ENCODE measurements around the gene CAB39L.
"Not testable (repeated sequence)": the region's sequence is repeated elsewhere in the genome, so short reads cannot be mapped to it uniquely, and the experiment has no call there.

CAB39L gene

GRCh38 chr13:49305792-49306425, 138.0 kb downstream of the CAB39L start:
- no peak for DNase-seq

GRCh38 chr13:49304763-49305700, 138.8 kb downstream of the CAB39L start:
- no peak for DNase-seq

GRCh38 chr13:49304356-49304755, 139.5 kb downstream of the CAB39L start:
- DNase-seq = no peak

- no peak for DNase-seq
Measured at GRCh38 chr13:49303533-49304252, 140.2 kb downstream of the CAB39L start.

DNA sequence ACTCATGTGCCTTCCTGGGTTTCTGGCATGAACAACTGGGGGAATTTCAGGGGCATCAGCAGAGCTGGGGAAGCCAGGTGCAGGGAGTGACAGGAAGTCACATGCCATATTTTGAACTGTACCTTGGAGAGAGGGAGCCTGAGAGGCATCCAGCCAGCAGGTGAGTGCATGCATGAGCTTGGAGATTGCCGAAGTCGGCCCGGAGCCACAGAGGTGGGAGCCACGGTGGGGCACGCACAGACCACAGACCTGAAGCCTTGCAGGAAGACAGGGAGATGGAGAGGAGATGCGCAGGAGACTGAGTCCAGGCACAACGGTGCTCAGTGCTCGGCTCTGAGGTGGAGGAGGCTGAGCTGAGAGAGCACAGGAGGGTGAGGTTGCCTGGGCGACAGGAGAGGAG, 141.0 kb downstream of the CAB39L start:
- DNase-seq = no peak

GRCh38 chr13:49302222-49302621, 141.6 kb downstream of the CAB39L start:
- no peak for DNase-seq

DNA sequence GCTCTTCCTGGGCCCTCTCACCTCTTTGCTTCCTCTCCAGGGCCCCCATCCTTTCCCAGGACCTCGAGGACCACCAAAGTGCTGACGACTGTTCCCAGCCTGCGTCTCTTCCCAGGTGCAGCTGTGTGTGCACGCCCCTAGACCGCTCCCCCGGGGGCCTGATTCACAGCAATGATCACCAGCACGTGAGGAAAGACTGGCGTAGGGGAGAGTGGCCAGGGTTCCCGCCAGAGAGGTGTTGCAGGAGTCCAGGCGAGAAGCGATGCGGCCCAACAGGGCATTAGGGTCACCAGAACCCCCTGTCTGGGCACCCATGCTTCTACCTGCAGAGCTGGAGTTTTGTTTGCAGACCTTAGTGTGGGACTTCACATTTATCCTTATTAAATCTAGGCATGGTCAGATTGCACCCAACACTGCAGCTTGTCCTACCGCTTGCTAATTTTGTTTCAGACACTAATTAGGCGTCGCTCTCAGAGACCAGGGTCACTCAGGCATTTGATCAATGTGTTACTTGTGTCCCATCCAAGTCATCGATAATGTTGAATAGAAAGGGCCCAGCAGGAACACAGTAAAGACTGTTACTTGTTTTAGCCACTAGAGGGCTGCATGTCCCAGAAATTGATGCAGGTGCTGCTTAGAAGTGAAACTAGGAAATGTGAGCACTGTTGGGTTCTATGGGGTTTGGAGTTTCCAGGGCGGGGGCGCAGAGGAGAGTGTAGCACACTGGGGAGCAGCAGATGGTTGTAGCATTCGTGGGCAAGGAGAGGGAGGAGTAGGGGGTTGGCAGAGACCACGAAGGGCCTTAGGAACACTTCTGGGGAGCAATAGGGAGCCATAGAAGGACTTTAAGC, 142.9 kb downstream of the CAB39L start:
- peak; percentile 87 for DNase-seq

- no peak for DNase-seq
Measured at GRCh38 chr13:49300276-49300675, 143.6 kb downstream of the CAB39L start.

- DNase-seq = no peak
Measured at GRCh38 chr13:49298903-49299605, 144.8 kb downstream of the CAB39L start.

DNA sequence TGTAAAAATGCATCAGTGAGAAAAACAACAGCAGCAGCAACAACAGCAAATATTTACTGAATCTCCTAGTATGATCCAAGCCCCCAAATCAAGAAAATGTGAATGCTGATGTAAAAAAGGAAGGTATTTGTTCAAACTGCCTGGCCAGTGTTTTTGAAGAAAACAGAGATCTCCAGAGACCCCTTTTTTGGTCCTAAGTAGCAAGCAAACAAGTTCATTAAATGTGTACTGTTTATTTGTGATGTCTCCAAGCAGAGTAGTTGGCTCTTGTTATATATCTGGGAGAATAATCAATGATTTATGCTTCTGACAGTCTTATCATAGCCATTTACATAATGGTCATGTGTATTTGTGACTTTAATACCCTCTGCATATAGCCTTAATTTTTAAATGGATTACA, 145.4 kb downstream of the CAB39L start:
- DNase-seq = no peak

DNA sequence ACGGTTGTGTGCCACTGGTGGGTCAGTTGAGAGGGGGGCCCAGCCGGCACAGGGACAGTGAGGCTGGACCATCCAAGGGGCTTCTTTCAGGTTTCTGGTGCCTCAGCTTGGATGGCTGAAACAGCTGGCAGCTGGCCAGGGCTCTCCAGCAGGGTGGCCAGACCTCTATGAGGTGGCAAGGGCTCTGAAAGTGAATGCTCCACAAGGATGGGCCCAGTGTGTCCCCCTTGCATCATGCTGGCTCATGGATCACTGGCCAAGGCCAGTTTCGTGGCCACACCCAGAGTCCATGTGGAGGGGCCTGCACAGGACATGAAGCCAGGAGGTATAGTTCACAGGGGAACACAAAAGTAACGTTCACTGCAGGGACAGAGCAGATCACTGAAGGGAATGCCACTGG, 146.5 kb downstream of the CAB39L start:
- DNase-seq = no peak

DNA sequence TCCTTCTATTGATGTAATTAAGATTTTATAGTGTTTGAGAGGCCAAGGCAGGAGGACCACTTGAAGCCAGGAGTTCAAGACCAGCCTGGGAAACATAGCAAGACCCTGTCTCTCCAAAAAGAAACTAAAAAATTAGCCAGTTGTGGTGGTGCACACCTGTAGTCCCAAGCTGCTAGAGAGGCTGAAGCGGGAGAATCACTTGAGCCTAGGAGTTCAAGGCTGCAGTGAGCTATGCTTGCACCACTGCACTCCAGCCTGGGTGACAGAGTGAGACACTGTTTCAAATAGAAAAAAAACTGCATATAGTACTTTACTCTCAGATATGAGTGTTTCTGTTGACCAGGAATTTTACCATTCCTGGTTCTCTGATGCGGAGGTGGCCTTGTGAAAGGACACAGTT, 147.2 kb downstream of the CAB39L start:
- DNase-seq = no peak

- DNase-seq = no peak
Measured at GRCh38 chr13:49295244-49295643, 148.6 kb downstream of the CAB39L start.

DNA sequence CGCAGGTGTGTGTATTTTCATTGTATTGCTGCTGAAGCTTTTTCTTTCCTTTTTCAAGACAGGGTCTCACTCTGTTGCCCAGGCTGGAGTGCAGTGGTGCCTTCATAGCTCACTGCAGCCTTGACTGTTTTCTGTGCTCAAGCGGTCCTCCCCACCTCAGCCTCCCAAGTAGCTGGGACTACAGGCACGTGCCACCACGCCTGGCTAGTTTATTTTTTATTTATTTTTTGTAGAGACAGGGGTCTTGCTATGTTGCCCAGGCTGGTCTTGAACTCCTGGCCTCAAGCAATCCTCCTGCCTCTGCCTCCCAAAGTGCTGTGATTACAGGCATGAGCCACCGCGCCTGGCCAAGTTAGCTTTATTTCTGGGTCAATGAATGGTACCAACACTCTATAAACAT, 149.1 kb downstream of the CAB39L start:
- DNase-seq = not testable (repeated sequence)

DNA sequence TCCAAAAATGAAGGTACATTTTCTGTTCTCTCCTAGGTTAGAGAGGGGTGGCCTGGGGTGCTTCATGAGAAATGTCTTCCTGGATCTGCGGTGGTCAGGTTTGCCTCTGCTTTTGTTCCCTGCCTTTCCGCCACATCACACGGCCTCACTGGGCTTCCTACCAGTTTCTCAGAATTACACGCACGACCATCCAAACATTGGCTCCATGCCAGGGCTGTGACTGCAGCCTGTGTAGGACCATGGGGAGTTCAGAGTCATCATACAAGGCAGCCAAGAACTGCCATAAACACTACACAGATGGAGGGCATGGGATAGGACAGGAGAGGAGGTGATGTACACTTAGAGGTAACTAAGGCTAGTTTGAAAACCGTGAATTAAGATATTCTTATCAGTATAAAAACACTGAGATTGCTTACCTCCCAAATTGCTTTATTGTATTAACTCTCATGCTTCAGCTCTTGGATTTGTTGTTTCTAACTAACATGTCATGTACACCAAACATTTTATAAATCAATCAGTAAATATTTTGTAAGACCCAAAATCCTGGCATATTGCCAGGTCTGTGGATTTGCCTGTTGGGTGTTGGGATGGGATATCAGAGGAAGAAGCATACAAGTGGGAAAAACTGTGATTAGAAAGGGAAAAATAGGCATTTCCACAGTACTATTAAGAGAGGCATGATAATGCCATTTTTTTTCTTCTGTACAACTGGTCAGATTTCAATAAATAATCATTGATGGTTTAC, 150.9 kb downstream of the CAB39L start:
- DNase-seq = no peak

GRCh38 chr13:49288458-49288857, 155.4 kb downstream of the CAB39L start:
- DNase-seq = no peak

DNA sequence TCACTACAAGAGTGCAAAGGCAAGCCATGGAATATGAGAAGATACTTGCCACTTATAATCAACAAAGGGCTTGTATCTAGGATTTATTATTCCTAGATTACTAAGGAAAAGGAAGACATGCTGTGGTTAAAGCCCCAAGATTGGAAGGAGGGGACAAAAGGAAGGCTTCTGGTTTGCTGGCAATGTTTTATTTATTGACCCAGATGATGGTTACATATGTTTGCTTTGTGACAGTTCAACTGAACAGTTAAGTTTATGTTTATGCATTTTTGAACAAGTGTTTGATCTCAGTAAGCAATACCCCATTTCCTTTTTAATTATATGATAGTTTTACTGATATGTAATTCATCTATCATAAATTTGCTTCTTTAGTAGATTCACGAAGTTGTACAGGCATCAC, 155.9 kb downstream of the CAB39L start:
- DNase-seq = no peak

GRCh38 chr13:49279885-49280284, 164.0 kb downstream of the CAB39L start:
- no peak for DNase-seq

DNA sequence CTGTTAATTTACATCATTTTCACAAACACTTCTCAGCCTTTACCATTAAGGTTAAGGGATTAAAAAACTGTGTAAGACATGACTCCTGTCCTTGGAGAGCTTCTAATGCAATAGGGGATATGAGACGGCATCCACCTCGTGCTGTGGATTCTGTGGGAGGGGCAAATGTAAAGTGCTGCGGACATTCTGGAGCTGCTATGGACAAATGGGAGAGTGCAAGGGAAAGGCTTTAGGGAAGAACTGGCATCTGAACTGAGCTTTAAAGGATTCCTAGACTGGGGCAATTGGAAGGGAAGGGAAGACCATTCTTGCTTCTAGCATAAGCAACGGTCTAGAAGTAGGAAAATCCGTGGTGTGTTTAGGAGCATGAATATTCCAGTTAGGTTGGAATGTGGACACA, 164.8 kb downstream of the CAB39L start:
- DNase-seq = no peak

DNA sequence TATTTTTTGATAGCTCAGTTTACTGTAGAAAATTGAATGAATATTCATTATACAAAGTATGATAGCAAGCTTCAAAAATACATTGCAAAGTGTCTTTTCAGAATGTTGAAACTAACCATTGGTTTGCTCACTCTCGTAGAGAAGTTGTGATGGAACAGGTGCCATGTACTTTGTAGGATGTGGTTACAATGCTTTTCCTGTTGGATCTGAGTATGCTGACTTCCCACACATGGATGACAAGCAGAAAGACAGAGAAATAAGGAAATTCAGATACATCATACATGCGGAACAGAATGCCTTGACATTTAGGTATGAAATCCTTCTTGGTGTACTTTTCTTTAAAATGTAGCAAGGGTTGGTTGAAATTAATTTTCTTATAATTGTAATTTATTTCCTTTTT, 165.7 kb downstream of the CAB39L start:
- DNase-seq = no peak

DNA sequence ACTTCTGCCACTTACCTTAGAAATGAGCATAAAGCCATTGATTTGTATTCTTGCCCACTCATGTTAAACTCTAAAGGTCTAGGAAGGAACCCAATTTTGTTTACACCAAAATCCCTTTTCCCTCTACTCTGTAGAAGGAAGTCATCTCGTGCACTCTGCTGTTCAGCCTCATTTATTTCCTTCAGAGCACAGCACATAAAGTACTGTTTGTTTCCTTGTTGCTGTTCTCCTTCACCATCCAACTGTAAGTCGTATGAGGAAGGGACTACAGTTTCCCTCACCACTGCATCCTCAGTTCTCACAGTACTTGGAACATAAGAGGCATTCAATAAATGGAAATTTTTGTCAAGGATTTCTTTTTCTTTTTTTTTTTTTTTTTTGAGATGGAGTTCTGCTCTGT, 171.6 kb downstream of the CAB39L start:
- DNase-seq = no peak

All from CD4-positive, alpha-beta T cell treated with Interleukin-17A for 1 hour (primary cell).